HG03439 (cell line): ENCODE results near the gene OR2A5.
"Not testable (repeated sequence)": the region's sequence is repeated elsewhere in the genome, so short reads cannot be mapped to it uniquely, and the experiment has no call there.

ENCODE experiments used
- ATAC-seq: cut with Tn5 transposase; IDR thresholded peaks from one replicate; pipeline ENCODE4 v1.9.1; 2021; ENCODE audit warnings: mild to moderate bottlenecking, moderate library complexity; ENCODE audit not compliant: unreplicated experiment

Gene OR2A5

GRCh38 chr7:144048648-144049047, at the start of gene OR2A5:
Gene OR2A5, plus strand, starts transcription at chr7:144048948. Its CDS starts 1,454 bp downstream, at chr7:144050402.
- ATAC-seq = no peak

GRCh38 chr7:144000020-144000419, 48.7 kb upstream of the OR2A5 start, which contains the start of gene OR6B1:
Gene OR6B1, plus strand, starts transcription at chr7:144000320. Its CDS starts 3,677 bp downstream, at chr7:144003997.
- ATAC-seq = no peak

GRCh38 chr7:144001543-144001942, 47.2 kb upstream of the OR2A5 start:
- no peak for ATAC-seq

GRCh38 chr7:144004703-144005102, 44.0 kb upstream of the OR2A5 start:
- no peak for ATAC-seq

GRCh38 chr7:144006029-144006691, 42.6 kb upstream of the OR2A5 start:
- ATAC-seq = no peak

GRCh38 chr7:144006692-144007042, 42.1 kb upstream of the OR2A5 start:
- ATAC-seq = no peak

- ATAC-seq = no peak
Measured at GRCh38 chr7:144009361-144009760, 39.4 kb upstream of the OR2A5 start.

- ATAC-seq = not testable (repeated sequence)
Measured at GRCh38 chr7:144010061-144010460, 38.7 kb upstream of the OR2A5 start.

- ATAC-seq = not testable (repeated sequence)
Measured at GRCh38 chr7:144010821-144011220, 37.9 kb upstream of the OR2A5 start.

- no peak for ATAC-seq
Measured at GRCh38 chr7:144011458-144012230, 37.1 kb upstream of the OR2A5 start.

GRCh38 chr7:144018065-144018464, 30.7 kb upstream of the OR2A5 start:
- no peak for ATAC-seq

GRCh38 chr7:144019457-144019856, 29.3 kb upstream of the OR2A5 start:
- ATAC-seq = no peak

- no peak for ATAC-seq
Measured at GRCh38 chr7:144020340-144020739, 28.4 kb upstream of the OR2A5 start.

GRCh38 chr7:144022169-144022568, 26.6 kb upstream of the OR2A5 start:
- no peak for ATAC-seq

- ATAC-seq = no peak
Measured at GRCh38 chr7:144023171-144023827, 25.4 kb upstream of the OR2A5 start.

- no peak for ATAC-seq
Measured at GRCh38 chr7:144024213-144024612, 24.5 kb upstream of the OR2A5 start.

GRCh38 chr7:144026203-144026883, 22.4 kb upstream of the OR2A5 start:
- no peak for ATAC-seq

GRCh38 chr7:144027070-144027469, 21.7 kb upstream of the OR2A5 start:
- ATAC-seq = no peak

GRCh38 chr7:144027974-144028373, 20.8 kb upstream of the OR2A5 start:
- no peak for ATAC-seq

GRCh38 chr7:144028547-144028946, 20.2 kb upstream of the OR2A5 start:
- no peak for ATAC-seq

- ATAC-seq = no peak
Measured at GRCh38 chr7:144032516-144032915, 16.2 kb upstream of the OR2A5 start.
